Measurements from ENCODE around the gene XRCC4.

GRCh38 chr5:83036991-83037575 is 40.3 kb upstream of the XRCC4 start:
- TF ChIP-seq ZNF384 (IDR thresholded peaks at IDR 0.05) = no peak
- no peak for TF ChIP-seq ELF4 (IDR thresholded peaks at IDR 0.05)
- no peak for TF ChIP-seq BHLHE40 (IDR thresholded peaks at IDR 0.05; ENCODE audit: borderline replicate concordance)
- TF ChIP-seq FOXA1 (IDR thresholded peaks at IDR 0.05) = no peak
